Coronary artery (tissue), 2 donors: ENCODE measurements around the gene CRYAB.

Experiments used
- DNase-seq: peaks from one replicate; pipeline ENCODE4 v3.0.0-alpha.2; 2017; ENCODE audit warnings: low spot score
- H3K27ac ChIP-seq, 2 donors: fragments of 200-600 bp; sonication (generic); one replicate each; pipeline ENCODE4 v1.5.1; 2016 to 2019
- H3K4me3 ChIP-seq: fragments of 200-600 bp; sonication (generic); 2 replicates; pipeline ENCODE4 v1.5.1; 2016; ENCODE audit warnings: mild to moderate bottlenecking, moderate library complexity
- TF ChIP-seq, protein P1 (sequence below): fragments of 200-600 bp; sonication (generic); IDR thresholded peaks from one replicate; pipeline ENCODE4 v1.5.1; 2019; ENCODE audit warnings: antibody characterized with exemption

CRYAB gene

DNA sequence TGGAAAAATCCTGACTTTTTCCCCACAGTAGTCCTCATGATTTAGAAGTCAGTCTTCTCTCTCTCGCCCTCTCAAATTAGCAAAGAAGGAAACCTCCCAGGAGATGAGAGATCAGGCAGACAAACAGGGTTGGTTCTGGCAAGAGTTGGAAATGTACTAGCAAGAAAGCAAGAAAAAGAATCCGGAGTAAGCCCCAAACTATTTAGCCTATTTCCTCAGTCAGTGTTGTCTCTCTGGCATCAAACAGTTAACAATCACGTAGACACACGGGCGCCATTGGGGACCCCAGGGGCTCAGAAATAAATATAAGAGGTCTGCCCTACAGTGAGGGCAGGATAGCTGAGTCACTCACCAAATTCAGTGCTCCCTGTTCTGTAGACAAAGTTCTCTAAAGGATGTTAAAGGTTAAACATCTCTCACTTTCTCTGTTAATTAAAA is 11.8 kb upstream of the CRYAB start:
- TF ChIP-seq, protein P1, sequence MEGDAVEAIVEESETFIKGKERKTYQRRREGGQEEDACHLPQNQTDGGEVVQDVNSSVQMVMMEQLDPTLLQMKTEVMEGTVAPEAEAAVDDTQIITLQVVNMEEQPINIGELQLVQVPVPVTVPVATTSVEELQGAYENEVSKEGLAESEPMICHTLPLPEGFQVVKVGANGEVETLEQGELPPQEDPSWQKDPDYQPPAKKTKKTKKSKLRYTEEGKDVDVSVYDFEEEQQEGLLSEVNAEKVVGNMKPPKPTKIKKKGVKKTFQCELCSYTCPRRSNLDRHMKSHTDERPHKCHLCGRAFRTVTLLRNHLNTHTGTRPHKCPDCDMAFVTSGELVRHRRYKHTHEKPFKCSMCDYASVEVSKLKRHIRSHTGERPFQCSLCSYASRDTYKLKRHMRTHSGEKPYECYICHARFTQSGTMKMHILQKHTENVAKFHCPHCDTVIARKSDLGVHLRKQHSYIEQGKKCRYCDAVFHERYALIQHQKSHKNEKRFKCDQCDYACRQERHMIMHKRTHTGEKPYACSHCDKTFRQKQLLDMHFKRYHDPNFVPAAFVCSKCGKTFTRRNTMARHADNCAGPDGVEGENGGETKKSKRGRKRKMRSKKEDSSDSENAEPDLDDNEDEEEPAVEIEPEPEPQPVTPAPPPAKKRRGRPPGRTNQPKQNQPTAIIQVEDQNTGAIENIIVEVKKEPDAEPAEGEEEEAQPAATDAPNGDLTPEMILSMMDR, result no peak
- DNase-seq, result no peak
- Histone ChIP-seq H3K27ac (peak overlapping the region; percentile 85 to 95), H3K4me3 (peak overlapping the region; percentile 46)

DNA sequence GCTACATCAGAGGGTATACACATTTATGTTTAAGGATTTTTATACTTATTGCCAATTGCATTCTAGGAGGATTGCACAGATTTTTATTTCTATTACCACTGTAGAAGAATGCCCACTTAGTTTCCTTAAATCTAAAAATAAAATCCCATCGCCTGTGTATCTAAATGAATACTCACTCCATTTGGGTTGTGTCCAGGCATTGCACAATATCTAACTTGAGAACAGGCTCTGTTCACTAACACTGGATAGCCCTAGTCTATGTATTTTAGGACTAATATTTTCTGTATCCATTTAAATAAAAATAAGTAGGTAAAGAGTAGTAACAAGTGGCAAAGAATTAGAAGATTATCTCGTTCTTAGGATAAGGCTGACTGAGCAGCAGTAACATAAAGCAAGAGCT is 11.2 kb upstream of the CRYAB start:
- Histone ChIP-seq H3K4me3 (peak overlapping the region; percentile 46), H3K27ac (peak overlapping the region; percentile 85 to 95)
- no peak for DNase-seq
- TF ChIP-seq, protein P1, result no peak

DNA sequence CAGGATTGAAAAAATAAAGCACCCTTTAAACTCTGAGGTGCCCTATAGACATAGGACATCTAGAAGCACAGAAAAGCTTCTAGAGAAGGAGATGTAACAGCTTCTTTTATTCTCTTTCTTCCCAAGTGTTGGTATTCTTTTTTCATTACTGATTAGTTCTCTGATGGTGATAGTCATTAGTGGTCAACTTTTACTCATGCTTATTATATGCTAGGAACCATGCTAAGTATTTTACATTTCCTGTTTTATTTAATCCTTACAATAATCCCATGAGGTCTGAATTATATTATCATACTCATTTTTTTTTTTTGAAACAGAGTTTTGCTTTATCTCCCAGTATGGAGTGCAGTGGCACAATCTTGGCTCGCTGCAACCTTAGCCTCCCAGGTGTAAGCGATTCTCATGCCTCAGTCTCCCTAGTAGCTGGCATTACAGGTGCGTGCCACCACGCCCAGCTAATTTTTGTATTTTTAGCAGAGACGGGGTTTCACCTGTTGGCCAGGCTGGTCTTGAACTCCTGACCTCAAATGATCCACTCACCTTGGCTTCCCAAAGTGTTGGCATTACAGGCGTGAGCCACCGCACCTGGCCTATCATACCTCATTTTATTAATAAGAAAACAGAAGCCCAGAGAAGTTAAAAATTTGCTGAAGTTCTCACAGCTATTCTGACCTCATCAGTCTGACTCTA is 10.1 kb upstream of the CRYAB start:
- H3K4me3 ChIP-seq, result no peak overlapping the region
- DNase-seq, result no peak
- peak overlapping the region in 1 of 2 donors; percentile 28 for H3K27ac ChIP-seq
- TF ChIP-seq, protein P1, result no peak

DNA sequence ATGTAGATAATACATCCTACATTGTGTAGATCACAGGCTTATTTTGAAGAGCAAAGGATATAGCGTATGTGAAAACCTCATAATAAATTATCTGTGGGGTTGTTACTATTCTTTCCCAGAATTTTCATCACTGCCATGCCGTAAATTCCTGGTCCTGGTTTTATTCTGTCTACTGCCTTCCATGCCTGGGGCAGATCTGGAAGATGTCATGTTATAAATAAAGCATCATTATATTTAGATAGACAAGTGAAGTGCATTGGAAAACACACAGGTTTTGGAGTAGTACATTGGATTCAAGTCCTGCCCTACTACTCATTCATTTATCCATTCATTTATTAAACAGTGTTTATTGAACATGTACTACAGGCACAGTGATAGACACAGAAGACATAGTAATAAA is 9.3 kb upstream of the CRYAB start:
- H3K27ac ChIP-seq, result peak overlapping the region in 1 of 2 donors; percentile 37

DNA sequence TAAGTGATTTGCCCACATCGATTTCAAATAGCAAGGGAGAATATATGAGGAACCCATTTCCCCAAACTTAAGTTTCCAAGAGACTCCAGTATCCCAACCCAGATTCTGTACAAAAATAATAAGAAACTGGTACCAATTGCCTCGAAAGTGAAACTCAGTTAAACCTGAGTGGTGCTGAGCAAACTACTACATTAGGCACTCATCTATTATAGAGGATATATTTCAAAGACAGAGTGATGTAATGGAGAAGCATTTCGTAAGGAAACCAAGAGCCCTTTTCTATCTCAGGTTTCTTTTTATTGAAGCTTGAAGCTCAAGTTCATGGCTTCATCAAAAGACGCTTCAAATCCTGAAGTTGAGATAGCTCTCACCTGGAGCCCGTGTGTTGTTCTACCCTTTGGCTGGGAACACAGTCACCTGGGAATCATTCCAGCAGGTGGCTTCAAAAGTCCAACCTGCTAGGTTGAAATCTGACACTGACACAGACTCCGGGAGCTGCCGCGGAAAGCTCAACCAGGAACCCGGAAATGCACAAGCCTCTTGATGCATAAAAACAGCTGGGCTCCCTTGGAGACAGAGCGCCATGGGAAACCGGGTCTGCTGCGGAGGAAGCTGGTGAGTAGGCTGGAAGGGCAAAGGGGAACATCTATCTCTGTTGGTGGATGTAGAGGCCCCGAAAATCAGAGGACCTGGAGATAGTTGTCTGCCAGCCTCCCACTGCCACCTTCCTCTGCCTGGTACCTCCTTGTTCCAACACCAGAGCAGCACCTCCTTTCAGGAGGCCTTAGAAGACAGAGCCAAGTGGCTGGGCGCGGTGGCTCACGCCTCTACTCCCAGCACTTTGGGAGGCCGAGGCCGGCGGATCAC is 7.1 kb upstream of the CRYAB start, which contains the start of gene C11orf52:
Gene C11orf52 (plus strand): TSS at position 524 of the 867 bp plus-strand sequence. CDS start 60 bp downstream, at position 584.
- no peak within 1 kb of the TSS for H3K4me3 ChIP-seq
- TF ChIP-seq, protein P1, result no peak
- H3K27ac ChIP-seq, result peak within 1 kb of the TSS in 1 of 2 donors; percentile 44
- no peak for DNase-seq

More for the DNA sequence above, 9.3 kb upstream of the CRYAB start:
- no peak for DNase-seq
- TF ChIP-seq, protein P1, result no peak
- H3K4me3 ChIP-seq, result no peak overlapping the region

DNA sequence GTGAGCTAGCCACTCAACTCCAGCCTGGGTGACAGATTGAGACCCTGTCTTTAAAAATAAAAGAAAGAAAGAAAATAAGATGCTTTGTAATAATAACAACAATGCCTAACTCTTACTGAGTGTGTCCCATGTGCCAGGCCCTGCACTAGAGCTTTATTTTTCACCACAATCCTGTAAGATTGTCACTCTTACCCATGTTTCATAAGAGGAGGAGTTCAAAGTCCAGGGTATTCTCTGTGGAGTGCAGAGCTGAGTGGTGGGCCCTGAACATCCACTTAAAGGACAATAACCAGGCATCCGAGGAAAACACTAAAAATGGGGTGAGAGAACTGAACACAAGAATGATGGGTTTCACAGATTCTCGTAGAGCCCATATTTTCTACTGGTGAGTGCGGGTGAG is 6.2 kb upstream of the CRYAB start:
- TF ChIP-seq, protein P1, result no peak
- H3K27ac ChIP-seq, result no peak overlapping the region
- no peak overlapping the region for H3K4me3 ChIP-seq
- DNase-seq, result no peak
